Panc1 (cell line): ENCODE results near the gene G0S2. TPM values are rescaled to one million over a fixed set of nuclear protein-coding genes. Genes with fewer than 3 reads are reported as not detected.

Experiments used
- ATAC-seq: fragments of 200-7000 bp; cut with Tn5 transposase; 2 replicates; pipeline ENCODE4 v1.9.1; 2020; ENCODE audit warnings: mild to moderate bottlenecking, moderate library complexity
- BruUV-seq: library from RNA; stranded (reverse); fragments of 400-500 nt; replicated peaks from 2 replicates; lab custom pipeline; 2021; lab: Mats Ljungman, UMichigan
- CTCF ChIA-PET: fragments of 300-600 bp; sonication (Branson Sonifier 250); formaldehyde crosslinking; loops from one replicate; lab custom pipeline; 2022; ENCODE audit warnings: antibody characterized with exemption; lab: Charles Lee
- POLR2A ChIA-PET: fragments of 300-600 bp; sonication (Branson Sonifier 250); formaldehyde crosslinking; loops from one replicate; lab custom pipeline; 2022; ENCODE audit warnings: antibody characterized with exemption; lab: Charles Lee
- DNase-seq: peaks from one replicate; pipeline ENCODE4 v3.0.0-alpha.2; 2010; ENCODE audit warnings: low read depth, low spot score
- H3K27ac ChIP-seq: 2 replicates; pipeline ENCODE4 v1.5.1; 2011; ENCODE audit warnings: mild to moderate bottlenecking, low read length, inconsistent platforms
- H3K27me3 ChIP-seq: fragments of 200-500 bp; sonication (Bioruptor generic); 2 replicates; pipeline ENCODE4 v1.6.0; 2014; ENCODE audit warnings: low read length, inconsistent platforms; ENCODE audit not compliant: control insufficient read depth, insufficient read depth
- H3K36me3 ChIP-seq: fragments of 200-500 bp; sonication (Bioruptor generic); 2 replicates; pipeline ENCODE4 v1.5.1; 2014; ENCODE audit warnings: inconsistent platforms, mild to moderate bottlenecking, low read length, moderate library complexity; ENCODE audit not compliant: control insufficient read depth, insufficient read depth
- H3K4me1 ChIP-seq: 2 replicates; pipeline ENCODE4 v1.5.1; 2011; ENCODE audit warnings: inconsistent platforms, mild to moderate bottlenecking, low read length, moderate library complexity; ENCODE audit not compliant: control insufficient read depth, insufficient read depth
- H3K4me3 ChIP-seq, 2 experiments: 2 replicates each; pipeline ENCODE4 v1.5.1; 2011 to 2012; ENCODE audit warnings: low read depth in 2 of 2, low read length in 2 of 2, mild to moderate bottlenecking in 2 of 2, inconsistent platforms in 1 of 2, moderate library complexity in 1 of 2
- H3K9me3 ChIP-seq: fragments of 200-500 bp; sonication (Bioruptor generic); 2 replicates; pipeline ENCODE4 v1.5.1; 2014; ENCODE audit warnings: low read depth, mild to moderate bottlenecking, inconsistent platforms, low read length, moderate library complexity; ENCODE audit not compliant: control insufficient read depth, insufficient read depth
- CTCF ChIP-seq: fragments of 450-650 bp; IDR thresholded peaks from 2 replicates; pipeline ENCODE4 v1.5.1; 2017; ENCODE audit warnings: mild to moderate bottlenecking
- POLR2AphosphoS5 ChIP-seq: IDR thresholded peaks from 2 replicates; pipeline ENCODE4 v1.6.1; 2012; ENCODE audit warnings: mild to moderate bottlenecking, low read depth, low read length, moderate library complexity
- REST ChIP-seq, 2 experiments: IDR thresholded peaks; 2 replicates each; pipeline ENCODE4 v1.6.1; 2011 to 2012; ENCODE audit warnings: low read depth in 2 of 2, control low read depth in 1 of 2, low read length in 1 of 2, mild to moderate bottlenecking in 1 of 2, moderate library complexity in 1 of 2; ENCODE audit not compliant: insufficient read depth in 1 of 2
- SIN3A ChIP-seq: IDR thresholded peaks from 2 replicates; pipeline ENCODE4 v1.6.1; 2012; ENCODE audit warnings: low read depth, mild to moderate bottlenecking, low read length, moderate library complexity, borderline replicate concordance; ENCODE audit not compliant: insufficient read depth
- TCF7L2 ChIP-seq: IDR thresholded peaks from 2 replicates; pipeline ENCODE4 v1.6.1; 2011; ENCODE audit warnings: mild to moderate bottlenecking, low read depth, low read length, inconsistent platforms
- in situ Hi-C: cut with HindIII; loops from 2 replicates; pipeline ENCODE4 v1.10.0; 2016; ENCODE audit warnings: low sequenced_read_pairs, low pct_unique_long_range_greater_than_20kb
- intact Hi-C: fragments of 100-400 bp; cut with micrococcal nuclease; formaldehyde crosslinking; loops from one replicate; pipeline ENCODE4 v1.10.0; 2022; ENCODE audit not compliant: unreplicated experiment
- total RNA-seq: library from RNA; stranded (reverse); gene quantifications from one replicate; pipeline ENCODE4 v1.2.1, GENCODE V29; 2021; ENCODE audit not compliant: unreplicated experiment

The G0S2 gene
- total RNA-seq, 1 experiment from 2014 or later: 2.5 TPM

GRCh38 chr1:209710093-209710492 lies 34.9 kb downstream of the G0S2 start:
- H3K4me3 ChIP-seq: no peak overlapping the region
- no peak for ATAC-seq
- CTCF ChIA-PET: no interaction called here
- POLR2A ChIA-PET: no interaction called here
- no TSS peak for BruUV-seq
- H3K27ac ChIP-seq: no peak overlapping the region
- intact Hi-C loops (no loop called here), in situ Hi-C loops (no loop called here)
- H3K27me3 ChIP-seq: no peaks in the 10 kb centered on the region; the same call in none of the 2 replicates
- no peaks in the 10 kb centered on the region for H3K9me3 ChIP-seq
- no peaks in the 10 kb centered on the region for H3K36me3 ChIP-seq
- H3K4me1 ChIP-seq: no peaks in the 10 kb centered on the region
- TF ChIP-seq REST (IDR thresholded peaks at IDR 0.05; ENCODE audit: insufficient read depth in 1 of 2, low read depth in 2 of 2, low read length in 1 of 2) (no peak), CTCF (no peak), POLR2AphosphoS5 (no peak), TCF7L2 (no peak), SIN3A (no peak)
- DNase-seq: no peak

GRCh38 chr1:209710847-209711246 lies 35.6 kb downstream of the G0S2 start:
- in situ Hi-C loops: no loop called here
- no peak overlapping the region for H3K27ac ChIP-seq

More at GRCh38 chr1:209710847-209711246, 35.6 kb downstream of the G0S2 start:
- H3K4me1 ChIP-seq: no peaks in the 10 kb centered on the region
- BruUV-seq: no TSS peak
- ChIA-PET POLR2A (no interaction called here), CTCF (no interaction called here)
- no peaks in the 10 kb centered on the region; the same call in none of the 2 replicates for H3K27me3 ChIP-seq
- H3K36me3 ChIP-seq: no peaks in the 10 kb centered on the region
- DNase-seq (no peak), ATAC-seq (no peak)
- TF ChIP-seq POLR2AphosphoS5 (no peak), TCF7L2 (no peak), REST (IDR thresholded peaks at IDR 0.05; ENCODE audit: insufficient read depth in 1 of 2, low read depth in 2 of 2, low read length in 1 of 2) (no peak), CTCF (no peak), SIN3A (no peak)
- H3K9me3 ChIP-seq: no peaks in the 10 kb centered on the region
- no peak overlapping the region for H3K4me3 ChIP-seq
- intact Hi-C loops: no loop called here
